Measurements from ENCODE around the gene RPL37.

RPL37 gene

GRCh38 chr5:40875958-40876357, 40.9 kb upstream of the RPL37 start:
- TF ChIP-seq CEBPB (IDR thresholded peaks at IDR 0.05) (no peak), EP300 (IDR thresholded peaks at IDR 0.05; ENCODE audit: borderline replicate concordance) (no peak), TCF12 (IDR thresholded peaks at IDR 0.05; ENCODE audit: low read depth) (no peak), CREB1 (IDR thresholded peaks at IDR 0.05; ENCODE audit: low read depth) (no peak), FOXM1 (IDR thresholded peaks at IDR 0.05; ENCODE audit: borderline replicate concordance, low read depth) (no peak), TEAD4 (IDR thresholded peaks at IDR 0.05) (no peak), ZBTB7A (IDR thresholded peaks at IDR 0.05; ENCODE audit: low read depth) (no peak), NFIC (IDR thresholded peaks at IDR 0.05) (no peak), TAF1 (IDR thresholded peaks at IDR 0.05; ENCODE audit: low read depth) (no peak), EGR1 (IDR thresholded peaks at IDR 0.05) (no peak), RAD21 (IDR thresholded peaks at IDR 0.05; ENCODE audit: low read depth) (no peak), YY1 (IDR thresholded peaks at IDR 0.05; ENCODE audit: low read depth) (no peak)
- TF ChIP-seq, protein P1, sequence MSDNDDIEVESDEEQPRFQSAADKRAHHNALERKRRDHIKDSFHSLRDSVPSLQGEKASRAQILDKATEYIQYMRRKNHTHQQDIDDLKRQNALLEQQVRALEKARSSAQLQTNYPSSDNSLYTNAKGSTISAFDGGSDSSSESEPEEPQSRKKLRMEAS (IDR thresholded peaks at IDR 0.05), result no peak
- TF ChIP-seq, protein P2, sequence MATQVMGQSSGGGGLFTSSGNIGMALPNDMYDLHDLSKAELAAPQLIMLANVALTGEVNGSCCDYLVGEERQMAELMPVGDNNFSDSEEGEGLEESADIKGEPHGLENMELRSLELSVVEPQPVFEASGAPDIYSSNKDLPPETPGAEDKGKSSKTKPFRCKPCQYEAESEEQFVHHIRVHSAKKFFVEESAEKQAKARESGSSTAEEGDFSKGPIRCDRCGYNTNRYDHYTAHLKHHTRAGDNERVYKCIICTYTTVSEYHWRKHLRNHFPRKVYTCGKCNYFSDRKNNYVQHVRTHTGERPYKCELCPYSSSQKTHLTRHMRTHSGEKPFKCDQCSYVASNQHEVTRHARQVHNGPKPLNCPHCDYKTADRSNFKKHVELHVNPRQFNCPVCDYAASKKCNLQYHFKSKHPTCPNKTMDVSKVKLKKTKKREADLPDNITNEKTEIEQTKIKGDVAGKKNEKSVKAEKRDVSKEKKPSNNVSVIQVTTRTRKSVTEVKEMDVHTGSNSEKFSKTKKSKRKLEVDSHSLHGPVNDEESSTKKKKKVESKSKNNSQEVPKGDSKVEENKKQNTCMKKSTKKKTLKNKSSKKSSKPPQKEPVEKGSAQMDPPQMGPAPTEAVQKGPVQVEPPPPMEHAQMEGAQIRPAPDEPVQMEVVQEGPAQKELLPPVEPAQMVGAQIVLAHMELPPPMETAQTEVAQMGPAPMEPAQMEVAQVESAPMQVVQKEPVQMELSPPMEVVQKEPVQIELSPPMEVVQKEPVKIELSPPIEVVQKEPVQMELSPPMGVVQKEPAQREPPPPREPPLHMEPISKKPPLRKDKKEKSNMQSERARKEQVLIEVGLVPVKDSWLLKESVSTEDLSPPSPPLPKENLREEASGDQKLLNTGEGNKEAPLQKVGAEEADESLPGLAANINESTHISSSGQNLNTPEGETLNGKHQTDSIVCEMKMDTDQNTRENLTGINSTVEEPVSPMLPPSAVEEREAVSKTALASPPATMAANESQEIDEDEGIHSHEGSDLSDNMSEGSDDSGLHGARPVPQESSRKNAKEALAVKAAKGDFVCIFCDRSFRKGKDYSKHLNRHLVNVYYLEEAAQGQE (IDR thresholded peaks at IDR 0.05; ENCODE audit: low read depth), result no peak
- TF ChIP-seq, protein P3, sequence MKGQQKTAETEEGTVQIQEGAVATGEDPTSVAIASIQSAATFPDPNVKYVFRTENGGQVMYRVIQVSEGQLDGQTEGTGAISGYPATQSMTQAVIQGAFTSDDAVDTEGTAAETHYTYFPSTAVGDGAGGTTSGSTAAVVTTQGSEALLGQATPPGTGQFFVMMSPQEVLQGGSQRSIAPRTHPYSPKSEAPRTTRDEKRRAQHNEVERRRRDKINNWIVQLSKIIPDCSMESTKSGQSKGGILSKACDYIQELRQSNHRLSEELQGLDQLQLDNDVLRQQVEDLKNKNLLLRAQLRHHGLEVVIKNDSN (IDR thresholded peaks at IDR 0.05), result no peak

GRCh38 chr5:40873286-40873880, 38.4 kb upstream of the RPL37 start:
- TF ChIP-seq, protein P1 (IDR thresholded peaks at IDR 0.05), result no peak
- TF ChIP-seq YY1 (IDR thresholded peaks at IDR 0.05; ENCODE audit: low read depth) (no peak), EP300 (IDR thresholded peaks at IDR 0.05; ENCODE audit: borderline replicate concordance) (no peak), RAD21 (IDR thresholded peaks at IDR 0.05; ENCODE audit: low read depth) (no peak), CREB1 (IDR thresholded peaks at IDR 0.05; ENCODE audit: low read depth) (no peak), TEAD4 (IDR thresholded peaks at IDR 0.05) (no peak), CEBPB (IDR thresholded peaks at IDR 0.05) (no peak)

- no peak for TF ChIP-seq TEAD4 (IDR thresholded peaks at IDR 0.05)
- TF ChIP-seq, protein P1 (IDR thresholded peaks at IDR 0.05), result no peak
- TF ChIP-seq TAF1 (IDR thresholded peaks at IDR 0.05; ENCODE audit: low read depth), result no peak
- TF ChIP-seq EGR1 (IDR thresholded peaks at IDR 0.05), result no peak
- TF ChIP-seq FOXM1 (IDR thresholded peaks at IDR 0.05; ENCODE audit: borderline replicate concordance, low read depth), result no peak
- TF ChIP-seq EP300 (IDR thresholded peaks at IDR 0.05; ENCODE audit: borderline replicate concordance), result no peak
- TF ChIP-seq TCF12 (IDR thresholded peaks at IDR 0.05; ENCODE audit: low read depth), result no peak
- no peak for TF ChIP-seq RAD21 (IDR thresholded peaks at IDR 0.05; ENCODE audit: low read depth)
- no peak for TF ChIP-seq ZBTB7A (IDR thresholded peaks at IDR 0.05; ENCODE audit: low read depth)
- TF ChIP-seq NFIC (IDR thresholded peaks at IDR 0.05), result no peak
- TF ChIP-seq, protein P3 (IDR thresholded peaks at IDR 0.05), result no peak
- TF ChIP-seq, protein P2 (IDR thresholded peaks at IDR 0.05; ENCODE audit: low read depth), result no peak
- TF ChIP-seq YY1 (IDR thresholded peaks at IDR 0.05; ENCODE audit: low read depth), result no peak
- no peak for TF ChIP-seq CREB1 (IDR thresholded peaks at IDR 0.05; ENCODE audit: low read depth)
- TF ChIP-seq CEBPB (IDR thresholded peaks at IDR 0.05), result no peak
Observed at GRCh38 chr5:40871177-40871576, 36.2 kb upstream of the RPL37 start.

DNA sequence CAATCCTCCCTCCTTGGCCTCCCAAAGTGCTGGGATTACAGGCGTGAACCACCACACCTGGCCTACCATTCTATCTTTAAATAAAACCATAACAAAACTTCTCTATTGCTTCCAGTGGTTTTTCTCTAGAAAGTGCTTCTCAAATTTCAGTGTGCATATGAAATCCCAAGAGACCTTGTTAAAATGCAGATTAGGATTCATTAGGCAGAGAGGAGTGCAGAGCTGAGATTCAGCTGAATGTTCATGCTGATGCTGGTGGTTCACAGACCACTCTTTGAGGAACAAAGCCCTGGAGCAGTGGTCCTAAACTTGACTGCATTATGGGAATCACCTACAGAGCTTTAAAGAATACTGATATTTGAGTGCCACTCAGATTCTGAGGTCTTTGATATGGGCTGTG, 34.4 kb upstream of the RPL37 start:
- TF ChIP-seq TAF1 (IDR thresholded peaks at IDR 0.05; ENCODE audit: low read depth) (no peak), CREB1 (IDR thresholded peaks at IDR 0.05; ENCODE audit: low read depth) (no peak)

DNA sequence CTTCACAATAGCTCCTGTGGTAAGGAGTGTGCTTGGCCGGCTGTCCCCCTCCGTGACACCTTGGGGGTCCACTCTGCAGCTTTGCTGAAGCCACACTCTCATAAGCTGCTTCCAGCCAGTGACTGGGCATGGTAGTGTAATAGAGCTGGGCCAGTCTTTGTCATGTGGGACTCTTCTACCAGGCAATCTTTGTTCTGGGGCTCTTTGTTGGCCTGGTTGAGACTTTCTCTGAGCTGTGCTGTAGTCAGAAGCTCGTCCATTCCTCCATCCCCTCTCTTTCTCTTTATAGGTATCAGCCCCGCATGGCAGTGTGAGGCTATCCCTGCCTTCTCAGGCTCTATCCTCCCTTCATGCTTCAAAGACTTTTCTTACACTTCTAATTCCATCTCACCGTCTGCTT, 31.8 kb upstream of the RPL37 start:
- TF ChIP-seq NFIC (IDR thresholded peaks at IDR 0.05) (no peak), TCF12 (IDR thresholded peaks at IDR 0.05; ENCODE audit: low read depth) (no peak), TAF1 (IDR thresholded peaks at IDR 0.05; ENCODE audit: low read depth) (no peak), ZBTB7A (IDR thresholded peaks at IDR 0.05; ENCODE audit: low read depth) (no peak), FOXM1 (IDR thresholded peaks at IDR 0.05; ENCODE audit: borderline replicate concordance, low read depth) (no peak), YY1 (IDR thresholded peaks at IDR 0.05; ENCODE audit: low read depth) (no peak), RAD21 (IDR thresholded peaks at IDR 0.05; ENCODE audit: low read depth) (no peak), EGR1 (IDR thresholded peaks at IDR 0.05) (no peak), CEBPB (IDR thresholded peaks at IDR 0.05) (no peak), EP300 (IDR thresholded peaks at IDR 0.05; ENCODE audit: borderline replicate concordance) (no peak), TEAD4 (IDR thresholded peaks at IDR 0.05) (no peak), CREB1 (IDR thresholded peaks at IDR 0.05; ENCODE audit: low read depth) (no peak)
- TF ChIP-seq, protein P1 (IDR thresholded peaks at IDR 0.05), result no peak
- TF ChIP-seq, protein P3 (IDR thresholded peaks at IDR 0.05), result no peak
- TF ChIP-seq, protein P2 (IDR thresholded peaks at IDR 0.05; ENCODE audit: low read depth), result no peak

Measured in Ishikawa (cell line).